SKM-1 treated with dmso at 0.1 percent for 144 hours (cell line): Measurements from ENCODE around the gene CLEC10A.
"Not testable (repeated sequence)": the region's sequence is repeated elsewhere in the genome, so short reads cannot be mapped to it uniquely, and the experiment has no call there.

Experiments used
- DNase-seq: peaks from one replicate; lab custom pipeline; 2025; ENCODE audit not compliant: unreplicated experiment; lab: John Stamatoyannopoulos, UW

Gene CLEC10A

DNA sequence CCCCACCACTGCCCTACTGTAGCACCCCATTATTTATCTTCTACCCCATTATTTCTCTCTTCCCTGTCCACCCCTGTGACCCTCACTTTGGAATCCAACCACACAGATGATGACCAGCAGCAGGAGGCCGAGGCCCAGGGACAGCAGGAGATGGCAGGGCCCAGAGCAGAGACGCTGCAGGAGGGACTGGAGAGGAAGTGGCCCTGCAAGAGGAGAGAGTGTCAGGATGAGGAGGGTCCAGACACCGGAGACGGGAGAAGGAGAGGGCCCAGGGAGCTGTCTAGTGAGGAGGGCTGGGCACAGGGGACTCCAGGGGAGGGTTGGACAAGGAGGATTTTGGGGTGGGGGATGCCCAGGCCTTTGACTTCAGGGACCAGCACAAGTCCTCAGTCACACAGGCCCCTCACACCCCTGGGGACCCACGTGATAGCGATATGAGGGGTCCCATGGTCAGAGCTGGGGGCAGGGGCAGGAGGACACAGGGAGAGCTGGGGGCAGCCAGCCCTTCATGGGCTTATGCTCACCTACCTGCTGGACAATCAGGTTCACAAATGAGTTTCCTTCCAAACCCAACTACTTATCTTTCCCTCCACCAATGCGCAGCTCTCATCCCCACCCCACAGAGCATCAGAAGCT, 2.0 kb downstream of the CLEC10A start:
- no peak for DNase-seq

DNA sequence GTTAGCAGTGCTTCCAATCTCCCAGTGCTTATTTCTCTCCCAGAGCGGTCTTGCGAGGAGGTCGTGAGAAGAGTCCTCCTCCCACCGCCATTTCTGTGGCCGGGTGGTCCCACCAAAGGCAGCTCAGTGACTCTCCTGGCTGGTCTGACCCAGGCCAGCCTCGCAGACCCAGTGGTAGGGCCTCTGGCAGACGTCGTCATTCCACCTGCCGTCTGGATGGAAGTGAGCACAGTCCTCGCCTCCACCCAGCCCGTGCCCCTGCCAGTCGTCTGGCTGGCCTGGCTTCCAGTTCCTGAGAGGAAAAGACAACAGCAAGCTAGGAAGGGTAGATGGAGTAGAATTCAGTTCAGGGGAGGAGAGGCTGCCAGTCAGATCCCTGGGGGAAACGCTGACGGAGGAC, 5.1 kb downstream of the CLEC10A start:
- no peak for DNase-seq

DNA sequence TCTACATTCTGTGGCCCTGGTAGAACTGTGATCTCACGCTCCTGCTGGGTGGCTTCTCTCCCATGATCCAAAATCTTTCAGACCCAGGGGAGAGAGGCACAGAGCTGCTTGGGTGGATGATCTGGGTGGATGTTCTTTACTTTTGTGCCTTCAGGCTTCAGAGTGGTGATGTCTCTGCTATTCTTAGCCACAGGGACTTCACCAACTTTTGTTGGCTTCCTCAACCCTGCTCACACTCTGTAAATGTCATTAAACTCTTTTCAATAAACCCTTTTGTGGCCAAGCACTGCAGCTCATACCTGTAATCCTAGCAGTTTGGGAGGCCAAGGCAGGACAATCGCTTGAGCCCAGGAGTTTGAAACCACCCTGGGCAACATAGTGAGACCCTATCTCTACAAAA, 7.6 kb downstream of the CLEC10A start:
- DNase-seq = no peak

DNA sequence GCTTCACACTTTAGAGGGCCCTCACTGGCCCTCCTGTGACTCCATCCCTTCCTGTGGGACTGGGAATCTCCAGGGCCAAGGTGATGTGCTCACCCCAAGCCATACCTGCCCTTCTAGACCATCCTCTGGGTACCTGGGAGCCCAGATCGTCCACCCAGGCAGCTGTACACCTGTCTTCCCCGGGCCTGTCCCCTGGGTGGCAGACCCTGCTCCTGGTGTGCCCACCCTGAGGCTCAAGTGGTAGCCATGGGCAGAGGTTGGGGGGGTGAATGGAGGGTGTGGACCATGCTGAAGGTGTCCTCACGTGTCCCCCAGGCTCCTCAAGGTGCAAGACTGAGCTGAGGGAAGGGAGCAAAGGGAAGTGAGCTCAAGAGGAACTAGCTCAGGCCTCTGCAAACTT, 9.3 kb downstream of the CLEC10A start:
- no peak for DNase-seq

DNA sequence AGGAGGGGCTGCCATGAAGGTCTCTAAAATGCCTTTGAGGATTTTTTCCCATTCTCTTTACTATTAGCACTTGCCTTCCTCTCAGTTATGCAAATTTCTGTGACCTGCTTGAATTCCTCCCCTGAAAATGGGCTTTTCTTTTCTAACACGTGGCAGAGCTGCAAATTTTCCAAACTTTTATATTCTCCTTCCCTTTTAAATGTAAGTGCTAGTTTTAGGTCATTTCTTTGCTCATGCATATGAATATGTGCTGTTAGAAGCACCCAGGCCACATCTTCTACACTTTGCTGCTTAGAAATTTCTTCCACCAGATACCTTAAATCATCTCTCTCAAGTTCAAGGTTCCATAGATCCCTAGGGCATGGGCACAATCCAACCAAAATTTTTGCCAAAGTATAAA, 11.8 kb downstream of the CLEC10A start:
- no peak for DNase-seq

DNA sequence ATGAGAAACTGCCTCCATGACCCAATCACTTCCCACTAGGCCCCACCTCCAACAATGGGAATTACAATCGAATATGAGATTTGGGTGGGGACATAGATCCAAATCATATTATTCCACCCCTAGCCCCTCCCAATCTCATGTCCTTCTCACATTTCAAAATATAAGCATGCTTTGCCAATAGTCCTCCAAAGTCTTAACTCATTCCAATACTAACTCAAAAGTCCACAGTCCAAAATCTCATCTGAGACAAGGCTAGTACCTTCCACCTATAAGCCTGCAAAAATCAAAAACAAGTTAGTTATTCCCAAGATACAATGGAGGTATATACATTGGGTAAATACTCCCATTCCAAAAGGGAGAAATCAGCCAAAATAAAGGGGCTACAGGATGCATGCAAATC, 12.9 kb downstream of the CLEC10A start:
- no peak for DNase-seq

DNA sequence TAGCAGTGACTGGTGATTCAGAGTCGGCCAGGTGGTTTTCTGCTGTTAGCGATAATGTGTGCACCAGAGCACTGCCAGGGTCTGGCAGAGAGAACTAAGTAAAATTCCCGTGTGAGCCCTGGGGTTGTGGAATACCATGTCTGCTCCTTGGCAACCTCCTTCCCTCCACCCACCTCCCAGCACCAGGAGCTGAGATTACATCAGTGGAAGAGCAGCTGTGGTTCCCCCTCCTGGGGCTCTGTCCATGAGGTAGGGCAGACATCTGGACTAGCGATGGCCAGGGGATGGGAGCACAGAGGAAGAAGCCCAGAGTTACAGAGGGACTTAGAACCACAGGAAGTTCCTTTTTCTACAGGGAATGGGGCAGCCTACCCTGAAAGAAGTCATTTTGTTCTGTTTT, 15.8 kb downstream of the CLEC10A start:
- no peak for DNase-seq

DNA sequence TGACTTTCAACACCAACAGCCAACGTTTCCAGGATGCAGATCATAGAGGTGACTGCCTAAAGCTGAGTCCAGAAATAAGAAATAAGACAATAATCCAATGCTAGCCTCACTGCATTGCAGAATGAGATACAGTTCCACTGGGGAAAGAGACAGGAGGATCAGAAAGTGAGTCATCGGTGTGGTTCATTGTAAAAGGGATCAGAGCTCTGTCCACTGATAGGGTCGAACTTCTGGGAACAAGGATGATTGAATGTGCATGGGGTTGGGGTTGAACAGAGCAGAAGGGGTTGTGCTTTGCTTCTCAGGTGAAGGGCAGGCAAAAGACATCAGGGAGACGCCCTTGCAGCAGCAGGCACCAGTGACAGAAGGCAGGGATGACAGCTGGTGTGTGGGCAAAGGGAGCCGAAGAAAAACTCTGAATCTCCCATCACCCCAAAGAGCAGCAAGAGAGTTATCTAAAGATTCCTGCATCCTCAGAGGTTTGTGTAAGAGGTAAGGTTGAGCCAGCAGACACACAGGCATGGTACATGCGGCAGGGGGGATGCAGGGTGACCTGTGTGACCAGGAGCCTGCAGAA, 16.4 kb downstream of the CLEC10A start:
- DNase-seq = no peak

DNA sequence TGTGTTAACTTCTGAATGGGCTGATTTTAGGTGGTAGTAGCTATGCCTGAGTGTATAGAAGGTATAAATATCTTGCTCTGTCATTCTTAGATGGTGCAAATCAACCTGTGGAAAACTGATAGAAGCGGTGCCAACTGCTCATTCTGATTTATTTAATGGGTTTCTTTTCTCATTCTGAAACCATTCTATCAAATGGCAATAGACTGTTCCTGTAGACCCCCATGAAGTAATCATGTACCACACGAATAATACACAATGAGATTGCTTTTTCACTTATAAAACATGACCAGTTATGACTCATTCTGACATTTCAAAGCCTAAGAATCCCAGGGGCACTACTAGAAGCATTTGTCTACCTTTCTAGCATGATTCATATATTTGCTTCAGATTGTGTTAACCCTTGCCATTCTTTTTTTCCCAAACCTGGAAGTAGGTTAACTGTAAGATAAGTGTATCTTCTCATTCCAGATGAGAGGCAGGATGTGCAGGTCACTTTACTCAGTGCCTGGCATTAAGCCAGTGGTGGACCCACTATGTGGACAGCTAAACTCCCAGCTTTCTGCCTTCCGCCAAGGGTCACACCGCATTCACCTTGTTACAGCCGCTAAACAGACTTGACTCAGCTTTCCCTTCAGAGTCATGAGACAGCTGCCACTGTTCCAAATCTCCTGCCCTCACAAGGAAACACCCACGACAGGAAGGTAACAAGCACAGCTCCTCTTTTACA, 19.7 kb downstream of the CLEC10A start:
- DNase-seq = no peak

DNA sequence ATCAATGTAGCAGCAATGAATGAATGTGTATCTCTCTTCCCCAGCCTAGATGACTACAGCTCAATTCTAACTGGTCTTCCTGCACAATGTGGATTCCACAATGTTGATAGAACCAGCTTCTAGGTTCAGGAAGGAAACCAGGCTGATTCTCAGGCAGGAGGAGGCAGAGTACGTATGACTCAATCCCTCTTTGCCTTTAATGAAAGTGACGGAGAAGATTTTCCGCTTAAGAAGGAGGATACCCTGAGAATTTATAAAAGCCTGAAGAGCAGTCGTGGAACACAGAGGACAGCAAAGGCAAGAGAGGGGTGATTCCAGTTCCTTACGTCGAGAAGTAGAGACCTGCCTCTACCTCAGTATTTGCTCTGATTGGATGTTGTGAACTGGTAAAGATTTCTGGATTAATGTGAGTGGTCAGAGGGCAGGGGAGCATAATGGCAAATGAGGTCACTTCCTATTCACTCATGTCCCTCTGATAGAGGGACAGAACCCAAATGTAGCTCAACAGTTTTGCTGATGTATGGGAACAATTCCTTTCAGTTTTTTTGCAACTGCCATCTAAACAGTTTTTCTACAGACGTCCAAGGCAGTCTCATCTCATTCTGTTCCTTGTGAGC, 21.1 kb downstream of the CLEC10A start:
- DNase-seq = no peak

DNA sequence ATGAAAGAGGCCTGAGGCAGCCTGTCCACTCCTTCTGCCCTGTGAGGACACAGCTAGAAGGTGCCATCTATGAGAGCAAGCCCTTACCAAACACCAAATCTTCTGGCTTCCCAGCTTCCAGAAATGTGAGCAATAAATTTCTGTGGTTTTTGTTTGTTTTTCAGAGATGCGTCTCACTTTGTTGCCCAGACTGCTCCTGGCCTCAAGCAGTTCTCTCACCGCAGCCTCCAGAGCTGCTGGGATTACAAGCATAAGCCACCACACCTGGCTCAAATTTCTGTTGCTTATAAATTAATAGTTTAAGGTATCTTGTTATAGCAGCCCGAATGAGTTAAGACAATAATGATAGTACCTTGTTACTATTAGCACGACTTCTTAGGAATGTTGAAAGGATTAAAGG, 23.7 kb downstream of the CLEC10A start:
- no peak for DNase-seq

DNA sequence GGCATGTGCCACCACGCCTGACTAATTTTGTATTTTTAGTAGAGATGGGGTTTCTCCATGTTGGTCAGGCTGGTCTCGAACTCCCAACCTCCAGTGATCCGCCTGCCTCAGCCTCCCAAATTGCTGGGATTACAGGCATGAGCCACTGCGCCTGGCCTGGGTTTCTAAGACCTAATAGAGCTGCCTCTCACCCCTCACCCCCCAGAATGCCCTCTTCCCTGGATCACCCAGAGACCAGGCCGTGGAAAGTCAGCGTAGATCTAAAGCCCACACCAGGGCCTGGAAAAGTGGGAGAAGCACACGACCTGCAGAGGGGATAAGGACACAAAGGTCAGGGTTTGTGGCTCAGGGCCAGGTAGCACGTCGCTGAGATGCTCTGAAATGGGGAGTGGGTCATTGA, 29.5 kb downstream of the CLEC10A start:
- DNase-seq = not testable (repeated sequence)

DNA sequence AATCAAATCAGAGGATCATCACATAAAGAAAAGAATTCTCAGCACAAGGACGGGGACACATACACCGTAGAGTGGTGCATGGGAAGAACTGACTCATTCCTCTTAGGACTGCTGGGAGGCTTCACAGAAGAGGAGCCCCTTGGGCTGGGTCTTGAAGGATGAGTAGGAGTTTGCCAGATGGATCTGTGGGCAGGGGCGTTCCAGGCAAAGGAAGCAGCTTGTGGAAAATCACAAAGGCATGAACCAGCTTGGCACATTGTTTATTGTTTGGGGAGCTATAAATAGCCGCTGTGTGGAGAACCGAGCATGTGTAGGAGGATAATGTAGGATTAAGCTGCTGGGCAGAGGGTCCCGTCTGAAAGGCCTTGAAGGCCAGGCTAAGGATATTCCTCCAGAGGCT, 31.1 kb downstream of the CLEC10A start:
- DNase-seq = no peak

DNA sequence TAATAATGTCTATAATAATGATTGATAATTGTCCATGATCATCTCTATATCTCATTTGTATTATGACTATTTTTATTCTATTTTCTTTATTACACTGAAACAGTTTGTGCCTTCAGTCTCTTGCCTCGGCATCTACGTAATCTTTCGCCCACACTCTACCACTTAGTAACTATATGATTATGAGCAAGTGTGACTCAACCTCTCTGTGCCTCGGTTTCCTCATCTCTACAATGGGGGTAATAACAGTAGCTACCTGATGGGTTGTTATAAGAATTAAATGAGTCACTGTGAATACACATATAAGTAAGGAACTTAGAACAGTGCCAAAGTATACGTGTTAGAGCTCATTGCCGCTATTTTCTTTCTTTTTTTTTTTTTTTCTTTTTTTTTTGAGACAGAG, 32.5 kb downstream of the CLEC10A start:
- DNase-seq = no peak

DNA sequence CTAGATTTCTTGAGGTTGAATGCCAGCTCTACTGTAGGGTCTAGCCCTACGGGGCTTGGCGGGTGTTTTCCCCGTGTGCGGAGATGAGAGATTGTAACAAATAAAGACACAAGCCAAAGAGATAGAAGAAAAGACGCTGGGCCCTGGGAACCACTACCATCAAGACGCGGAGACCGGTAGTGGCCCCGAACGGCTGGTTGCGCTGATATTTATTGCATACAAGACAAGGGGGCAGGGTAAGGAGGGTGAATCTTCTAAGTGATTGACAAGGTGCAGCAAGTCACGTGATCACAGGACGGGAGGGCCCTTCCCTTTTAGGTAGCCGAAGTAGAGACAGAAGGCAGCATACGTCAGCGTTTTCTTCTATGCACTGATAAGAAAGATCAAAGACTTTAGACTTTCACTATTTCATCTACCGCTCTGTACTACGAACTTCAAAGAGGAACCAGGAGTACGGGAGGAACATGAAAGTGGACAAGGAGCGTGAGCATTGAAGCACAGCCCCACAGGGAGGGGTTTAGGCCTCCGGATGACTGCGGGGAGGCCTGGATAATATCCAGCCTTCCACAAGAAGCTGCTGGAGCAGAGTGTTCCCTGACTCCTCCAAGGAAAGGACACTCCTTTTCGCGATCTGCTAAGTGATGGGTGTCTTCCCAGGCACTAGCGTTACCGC, 33.2 kb downstream of the CLEC10A start:
- DNase-seq = not testable (repeated sequence)

DNA sequence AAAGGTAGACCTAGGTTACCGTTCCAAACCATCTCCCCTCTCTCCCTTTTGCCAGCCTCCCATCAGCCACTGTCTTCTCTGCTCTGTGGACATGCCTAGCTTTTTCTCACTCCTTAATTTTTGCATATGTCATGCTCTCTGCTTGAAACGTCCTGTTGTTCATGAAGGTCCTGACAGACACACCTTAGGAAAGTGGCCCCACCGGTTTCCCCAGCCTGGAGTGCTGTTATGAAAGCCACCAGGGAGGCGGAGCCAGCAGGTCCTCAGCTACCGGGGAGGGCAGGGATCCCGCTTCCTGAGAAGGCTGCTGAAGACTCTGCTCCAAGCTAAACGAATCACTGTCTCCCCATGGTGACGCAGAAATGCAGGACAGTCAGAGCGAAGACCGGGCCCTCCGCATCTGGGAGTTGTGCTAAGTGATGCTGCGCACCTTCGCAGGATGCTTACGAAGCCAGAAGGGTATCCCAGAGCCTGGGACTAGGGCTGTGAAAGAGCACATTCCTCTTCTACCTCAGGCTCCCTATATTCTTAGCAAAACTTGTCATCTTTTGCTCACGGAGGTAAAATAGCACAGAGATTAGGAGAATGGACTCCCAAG, 33.8 kb downstream of the CLEC10A start:
- no peak for DNase-seq

DNA sequence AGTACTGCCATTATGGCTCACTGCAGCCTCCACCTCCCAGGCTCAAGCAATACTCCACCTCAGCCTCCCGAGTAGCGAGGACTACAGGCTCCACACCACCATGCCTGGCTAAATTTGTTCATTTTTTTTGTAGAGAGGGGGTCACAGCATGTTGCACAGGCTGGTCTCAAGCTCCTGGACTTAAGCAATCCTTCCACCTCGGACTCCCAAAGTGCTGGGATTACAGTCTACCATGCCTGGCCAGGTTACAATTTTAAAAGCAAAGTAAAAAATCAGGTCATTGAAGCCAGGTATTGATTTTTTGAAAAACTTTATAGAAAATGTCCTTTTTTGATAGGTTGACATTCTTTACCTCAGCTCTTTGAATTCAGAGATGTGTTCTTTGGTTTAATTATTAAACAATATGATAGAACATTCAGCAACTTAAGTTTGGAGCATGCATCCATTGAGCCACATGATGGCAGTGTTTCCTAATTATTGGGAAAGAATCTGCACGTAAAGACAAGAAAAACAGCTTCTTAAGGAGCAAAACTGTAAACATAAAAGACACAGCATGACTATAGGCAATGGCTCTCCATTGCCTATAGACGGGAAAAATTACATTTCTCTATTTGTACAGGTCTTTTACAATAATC, 34.4 kb downstream of the CLEC10A start:
- no peak for DNase-seq

DNA sequence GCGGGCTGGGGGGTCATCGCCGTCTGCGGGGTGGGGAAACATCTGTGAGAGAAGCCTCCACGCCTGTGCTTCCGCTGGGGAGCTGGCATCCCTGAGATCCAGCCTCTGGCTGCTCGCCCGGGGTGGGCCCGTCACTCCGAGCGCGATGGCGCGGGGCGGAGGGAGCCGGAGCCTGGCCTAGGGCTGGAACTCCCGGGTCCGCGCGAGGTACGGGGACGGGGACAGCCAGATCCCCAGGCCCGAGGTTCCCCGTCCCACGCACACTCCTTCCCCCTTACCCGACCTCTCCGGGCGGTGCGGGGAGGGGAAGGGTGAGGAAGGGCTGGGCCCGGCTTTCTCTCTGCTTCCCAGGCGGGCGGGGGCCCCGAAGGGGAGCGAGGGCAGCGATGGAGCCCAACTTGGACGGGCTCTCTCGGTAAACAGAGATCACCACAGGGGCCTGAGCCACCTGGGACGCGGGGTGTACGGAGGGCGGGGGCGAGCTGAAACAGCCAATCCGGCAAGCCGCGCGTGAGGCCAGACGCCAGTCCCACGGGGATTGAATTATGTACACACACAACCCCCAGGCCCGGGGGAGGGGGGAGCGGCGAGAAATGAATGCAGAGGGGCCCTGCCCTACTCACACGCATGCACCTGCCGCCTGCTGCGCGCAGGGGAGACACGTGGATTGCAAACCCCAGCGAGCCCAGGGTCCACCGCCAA, 36.4 kb downstream of the CLEC10A start, which contains the start of gene SLC16A11:
Gene SLC16A11, minus strand, starts transcription at position 596 of the 702 bp plus-strand sequence. Its CDS starts 579 bp downstream, at position 17.
- DNase-seq = no peak

DNA sequence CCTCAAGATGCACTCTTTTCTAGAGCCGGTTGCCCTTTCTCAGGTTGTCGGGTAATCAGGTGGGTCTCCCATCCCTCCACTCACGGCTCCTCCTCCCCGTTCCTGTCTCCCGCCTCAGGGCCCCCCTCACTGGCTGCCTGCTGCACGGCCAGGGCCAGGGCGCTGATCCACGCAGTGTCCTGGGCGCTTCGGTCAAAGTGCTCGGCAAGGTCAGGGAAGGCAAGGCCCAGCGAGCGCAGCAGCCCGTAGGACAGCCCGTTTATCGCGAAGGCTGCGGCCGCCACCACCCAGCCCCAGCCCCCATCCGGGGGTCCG, 36.9 kb downstream of the CLEC10A start:
- DNase-seq = no peak

DNA sequence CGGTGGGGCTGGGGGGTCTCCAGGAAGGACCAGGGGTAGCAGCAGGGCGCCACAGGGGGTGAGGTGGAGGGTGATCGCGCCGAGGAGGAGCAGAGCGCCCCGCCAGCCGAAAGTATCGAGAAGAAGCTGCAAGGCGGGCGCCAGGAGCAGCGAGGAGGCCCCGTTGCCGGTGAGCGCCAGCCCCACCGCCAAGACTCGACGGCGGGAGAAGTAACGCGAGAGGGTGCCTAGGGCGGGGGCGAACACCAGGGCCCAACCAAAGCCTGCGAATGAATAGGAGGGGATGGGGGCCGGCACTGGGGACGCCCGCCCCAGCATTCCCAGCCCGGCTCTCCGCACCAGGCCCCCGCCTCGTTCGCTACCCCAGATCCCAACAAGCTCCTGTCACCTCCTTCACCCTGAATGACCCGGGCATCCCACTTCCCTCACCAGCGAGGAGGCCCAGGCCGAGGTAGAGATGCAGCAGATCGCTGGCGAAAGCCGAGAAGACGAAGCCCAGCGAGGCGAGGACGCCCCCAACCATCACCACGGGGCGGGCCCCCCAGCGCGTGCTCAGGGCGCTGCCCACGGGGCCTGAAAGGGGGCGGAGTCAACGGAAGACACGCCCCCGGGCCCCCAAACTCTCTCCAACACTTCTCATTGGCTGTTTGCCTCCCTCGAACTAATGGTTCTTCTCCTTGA, 37.4 kb downstream of the CLEC10A start:
- no peak for DNase-seq
